BJ (cell line): ENCODE measurements around the gene GOLGA3. TPM values are rescaled to one million over a fixed set of nuclear protein-coding genes. Genes with fewer than 3 reads are reported as not detected.
"Not testable (repeated sequence)": the region's sequence is repeated elsewhere in the genome, so short reads cannot be mapped to it uniquely, and the experiment has no call there.

Source experiments
- CTCF ChIA-PET: fragments of 350-600 bp; formaldehyde crosslinking; extraction: SDS; loops from one replicate; lab custom pipeline; 2021; ENCODE audit warnings: antibody characterized with exemption, inconsistent platforms; lab: Yijun Ruan, JAX
- POLR2A ChIA-PET: fragments of 300-600 bp; sonication (Branson Sonifier 250); formaldehyde crosslinking; extraction: SDS; loops from one replicate; lab custom pipeline; 2021; ENCODE audit warnings: antibody characterized with exemption; lab: Charles Lee
- DNase-seq: peaks from one replicate; pipeline ENCODE4 v3.0.0-alpha.2; 2011; ENCODE audit warnings: low read depth
- H3K27me3 ChIP-seq: 2 replicates; pipeline ENCODE4 v1.6.0; 2011; ENCODE audit warnings: low read length; ENCODE audit not compliant: control insufficient read depth, insufficient read depth
- H3K36me3 ChIP-seq: 2 replicates; pipeline ENCODE4 v1.5.1; 2011; ENCODE audit warnings: low read length; ENCODE audit not compliant: control insufficient read depth, insufficient read depth
- H3K4me3 ChIP-seq: 2 replicates; pipeline ENCODE4 v1.5.1; 2011; ENCODE audit warnings: low read depth, mild to moderate bottlenecking, control low read depth, low read length
- CTCF ChIP-seq: IDR thresholded peaks from 2 replicates; pipeline ENCODE4 v1.5.1; 2011; ENCODE audit warnings: low read depth, mild to moderate bottlenecking, control low read depth, inconsistent platforms, low read length, moderate library complexity; ENCODE audit not compliant: insufficient read depth
- polyA plus RNA-seq: library from polyadenylated mRNA; depleted of rRNA; stranded (reverse); fragments of >200 nt; gene quantifications from 2 replicates; pipeline ENCODE4 v1.2.3, GENCODE V29; 2011

The GOLGA3 gene
- polyA plus RNA-seq, 1 experiment, result 26.0 TPM

- Histone ChIP-seq H3K4me3 (no peak overlapping the region), H3K27me3 (no peaks in the 10 kb centered on the region), H3K36me3 (peaks cover 17% of the 10 kb centered on the region)
- POLR2A ChIA-PET, result no interaction called here
- CTCF ChIA-PET, result no interaction called here
- no peak for TF ChIP-seq CTCF
- no peak for DNase-seq
These were observed 8.2 kb upstream of the GOLGA3 start for GRCh38 chr12:132836795-132837331.

- H3K27me3 ChIP-seq, DNase-seq, H3K4me3 ChIP-seq, CTCF ChIA-PET, POLR2A ChIA-PET: not testable (repeated sequence)
- H3K36me3 ChIP-seq, result peaks cover 17% of the 10 kb centered on the region
These were observed 7.6 kb upstream of the GOLGA3 start for GRCh38 chr12:132836230-132836629.

- no peaks in the 10 kb centered on the region for H3K27me3 ChIP-seq
- DNase-seq, result no peak
- H3K36me3 ChIP-seq, result peaks cover 12% of the 10 kb centered on the region
- ChIA-PET CTCF (interaction anchor here (0.6 kb wide), 1 partner anchor 44 kb away, joined by 3 read pairs; no protein-coding TSS in a partner anchor), POLR2A (no interaction called here)
- TF ChIP-seq CTCF, result no peak
- no peak overlapping the region for H3K4me3 ChIP-seq
These were observed 6.7 kb upstream of the GOLGA3 start for GRCh38 chr12:132835076-132836025.

GRCh38 chr12:132834181-132834711, 5.6 kb upstream of the GOLGA3 start:
- CTCF ChIA-PET, result no interaction called here
- TF ChIP-seq CTCF, result no peak

GRCh38 chr12:132833341-132833740, 4.7 kb upstream of the GOLGA3 start:
- TF ChIP-seq CTCF, result no peak
- Histone ChIP-seq H3K27me3 (no peaks in the 10 kb centered on the region), H3K36me3 (peaks cover 9% of the 10 kb centered on the region; the same call in 1 of the 2 replicates), H3K4me3 (no peak overlapping the region)
- ChIA-PET POLR2A (no interaction called here), CTCF (no interaction called here)
- DNase-seq, result no peak

More at GRCh38 chr12:132834181-132834711, 5.6 kb upstream of the GOLGA3 start:
- no peaks in the 10 kb centered on the region for H3K27me3 ChIP-seq
- no peak for DNase-seq
- POLR2A ChIA-PET, result no interaction called here
- peaks cover 10% of the 10 kb centered on the region for H3K36me3 ChIP-seq
- no peak overlapping the region for H3K4me3 ChIP-seq
